OCI-LY7 (cell line): ENCODE data around the gene ITSN1.
"Not testable (repeated sequence)": the region's sequence is repeated elsewhere in the genome, so short reads cannot be mapped to it uniquely, and the experiment has no call there.

Source experiments
- CTCF ChIP-seq: fragments of 200-600 bp; sonication (generic); conservative IDR thresholded peaks from 2 replicates; pipeline ENCODE4 v1.5.1; 2014; ENCODE audit warnings: mild to moderate bottlenecking, antibody characterized with exemption, low read length, moderate library complexity, mixed read lengths
- EZH2phosphoT487 ChIP-seq: fragments of 200-600 bp; sonication (generic); IDR thresholded peaks from 2 replicates; pipeline ENCODE4 v1.6.1; 2018; ENCODE audit warnings: low read depth, borderline replicate concordance, mild to moderate bottlenecking, mixed run types, antibody characterized with exemption, low read length, moderate library complexity, mixed read lengths

- not testable (repeated sequence) for TF ChIP-seq CTCF, EZH2phosphoT487
These were observed 34.4 kb downstream of the ITSN1 start for GRCh38 chr21:33676666-33677065.
